Muscle layer of colon (tissue), 2 donors: ENCODE results near the gene AHI1.

ENCODE experiments used
- H3K27ac ChIP-seq: one replicate; pipeline ENCODE4 v1.7.0; 2013; ENCODE audit warnings: low read depth, mild to moderate bottlenecking, low read length, moderate library complexity
- H3K27me3 ChIP-seq, 2 donors: one replicate each; pipeline ENCODE4 v1.7.0; 2013; ENCODE audit warnings: low read length in 2 of 2, mild to moderate bottlenecking in 2 of 2; ENCODE audit not compliant: insufficient read depth in 2 of 2, control insufficient read depth in 1 of 2
- H3K36me3 ChIP-seq: one replicate; pipeline ENCODE4 v1.7.0; 2013; ENCODE audit warnings: mild to moderate bottlenecking, low read length; ENCODE audit not compliant: insufficient read depth
- H3K4me1 ChIP-seq: one replicate; pipeline ENCODE4 v1.7.0; 2013; ENCODE audit warnings: mild to moderate bottlenecking, low read length; ENCODE audit not compliant: insufficient read depth
- H3K4me3 ChIP-seq, 2 donors: one replicate each; pipeline ENCODE4 v1.7.0; 2013; ENCODE audit warnings: low read length in 2 of 2, low read depth in 1 of 2, mild to moderate bottlenecking in 1 of 2, moderate library complexity in 1 of 2
- H3K9ac ChIP-seq: one replicate; pipeline ENCODE4 v1.7.0; 2013; ENCODE audit warnings: low read length
- H3K9me3 ChIP-seq: one replicate; pipeline ENCODE4 v1.7.0; 2013; ENCODE audit warnings: mild to moderate bottlenecking, low read length
- donor health status: abdominal sarcoma.
- donor health status: Adenocarcinoma of cecum.

The AHI1 gene

GRCh38 chr6:135282395-135282794 is 215.1 kb downstream of the AHI1 start:
- Histone ChIP-seq H3K27me3 (no peaks in the 10 kb centered on the region), H3K9ac (no peak overlapping the region), H3K27ac (no peak overlapping the region), H3K9me3 (no peaks in the 10 kb centered on the region), H3K36me3 (no peaks in the 10 kb centered on the region), H3K4me1 (no peaks in the 10 kb centered on the region), H3K4me3 (no peak overlapping the region)

GRCh38 chr6:135281964-135282363 is 215.6 kb downstream of the AHI1 start:
- no peak overlapping the region for H3K9ac ChIP-seq
- H3K27me3 ChIP-seq = no peaks in the 10 kb centered on the region
- no peak overlapping the region for H3K4me3 ChIP-seq
- H3K27ac ChIP-seq = no peak overlapping the region
- no peaks in the 10 kb centered on the region for H3K9me3 ChIP-seq
- no peaks in the 10 kb centered on the region for H3K36me3 ChIP-seq
- H3K4me1 ChIP-seq = no peaks in the 10 kb centered on the region

DNA sequence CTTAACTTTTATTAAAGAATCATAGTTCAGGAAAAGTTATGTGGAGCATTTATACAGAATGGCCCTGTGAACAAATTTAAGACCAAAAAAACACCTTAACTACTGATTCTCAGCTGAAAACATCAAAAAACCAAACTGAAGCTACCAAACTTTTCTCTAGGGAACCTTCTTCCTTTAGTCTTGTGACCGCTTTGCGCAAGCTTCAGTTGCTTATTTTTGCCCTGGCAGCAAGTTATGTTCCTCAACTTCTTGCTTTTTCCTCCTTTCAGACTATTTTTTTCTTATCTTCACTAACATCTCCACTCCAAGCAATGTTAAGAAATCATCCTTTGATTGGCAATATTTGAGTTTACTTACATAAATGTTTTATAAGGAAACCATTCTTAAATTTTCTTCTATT is 216.3 kb downstream of the AHI1 start:
- no peaks in the 10 kb centered on the region for H3K9me3 ChIP-seq
- no peak overlapping the region for H3K27ac ChIP-seq
- H3K27me3 ChIP-seq = no peaks in the 10 kb centered on the region
- no peak overlapping the region for H3K9ac ChIP-seq
- H3K4me3 ChIP-seq = no peak overlapping the region
- H3K36me3 ChIP-seq = no peaks in the 10 kb centered on the region
- no peaks in the 10 kb centered on the region for H3K4me1 ChIP-seq

DNA sequence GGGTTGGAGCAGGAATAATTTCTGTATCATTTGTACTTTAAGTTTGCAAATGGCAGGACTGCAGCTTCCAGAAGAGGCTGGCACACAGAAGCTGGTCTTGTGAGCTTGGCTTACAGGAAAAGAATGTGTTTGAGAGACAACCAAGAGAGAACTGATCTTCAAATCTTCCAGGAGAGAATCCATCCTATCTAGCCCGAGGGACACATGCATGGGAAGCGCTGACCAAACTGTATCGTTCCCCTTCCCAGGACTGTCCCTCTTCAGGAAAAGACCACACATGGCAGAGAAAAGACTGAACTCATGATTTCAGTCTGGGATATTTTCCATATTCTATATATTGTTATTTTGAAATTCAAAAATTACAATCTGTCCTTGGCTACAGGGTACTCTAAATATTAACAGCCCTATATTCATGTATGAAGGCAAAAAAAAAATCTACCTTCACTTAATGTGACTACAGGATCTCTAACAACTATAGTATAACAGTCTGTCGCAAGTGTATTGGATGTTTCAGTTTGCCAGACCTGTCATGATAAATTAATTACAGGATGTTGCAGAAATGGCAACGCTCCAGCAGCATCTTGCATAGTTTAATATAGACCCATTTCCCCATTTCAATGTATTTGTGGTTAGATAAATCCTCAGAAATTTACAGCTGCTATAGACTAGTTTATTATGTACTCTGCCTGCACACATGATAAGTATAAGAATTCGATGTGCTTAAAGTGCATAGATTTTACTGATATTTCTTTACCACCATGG is 217.0 kb downstream of the AHI1 start:
- H3K4me3 ChIP-seq = no peak overlapping the region
- H3K9ac ChIP-seq = no peak overlapping the region
- no peaks in the 10 kb centered on the region for H3K9me3 ChIP-seq
- no peaks in the 10 kb centered on the region for H3K4me1 ChIP-seq
- H3K27ac ChIP-seq = no peak overlapping the region
- H3K36me3 ChIP-seq = no peaks in the 10 kb centered on the region
- H3K27me3 ChIP-seq = no peaks in the 10 kb centered on the region

DNA sequence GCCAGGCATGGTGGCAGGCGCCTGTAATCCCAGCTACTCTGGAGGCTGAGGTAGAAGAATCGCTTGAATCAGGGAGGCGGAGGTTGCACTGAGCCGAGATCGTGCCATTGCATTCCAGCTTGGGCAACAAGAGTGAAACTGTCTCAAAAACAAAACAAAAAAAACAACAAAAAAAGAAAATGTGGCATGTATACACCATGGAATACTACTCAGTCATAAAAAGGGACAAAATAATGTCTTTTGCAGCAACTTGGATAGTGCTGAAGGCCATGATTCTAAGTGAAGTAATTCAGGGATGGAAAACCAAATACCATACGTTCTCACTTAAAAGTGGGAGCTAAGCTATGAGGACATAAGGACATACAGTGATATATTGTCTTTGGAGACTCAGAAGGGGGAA is 220.1 kb downstream of the AHI1 start:
- H3K4me3 ChIP-seq = no peak overlapping the region
- H3K36me3 ChIP-seq = no peaks in the 10 kb centered on the region
- H3K4me1 ChIP-seq = no peaks in the 10 kb centered on the region
- no peaks in the 10 kb centered on the region for H3K9me3 ChIP-seq
- no peaks in the 10 kb centered on the region for H3K27me3 ChIP-seq
- H3K9ac ChIP-seq = no peak overlapping the region
- no peak overlapping the region for H3K27ac ChIP-seq

DNA sequence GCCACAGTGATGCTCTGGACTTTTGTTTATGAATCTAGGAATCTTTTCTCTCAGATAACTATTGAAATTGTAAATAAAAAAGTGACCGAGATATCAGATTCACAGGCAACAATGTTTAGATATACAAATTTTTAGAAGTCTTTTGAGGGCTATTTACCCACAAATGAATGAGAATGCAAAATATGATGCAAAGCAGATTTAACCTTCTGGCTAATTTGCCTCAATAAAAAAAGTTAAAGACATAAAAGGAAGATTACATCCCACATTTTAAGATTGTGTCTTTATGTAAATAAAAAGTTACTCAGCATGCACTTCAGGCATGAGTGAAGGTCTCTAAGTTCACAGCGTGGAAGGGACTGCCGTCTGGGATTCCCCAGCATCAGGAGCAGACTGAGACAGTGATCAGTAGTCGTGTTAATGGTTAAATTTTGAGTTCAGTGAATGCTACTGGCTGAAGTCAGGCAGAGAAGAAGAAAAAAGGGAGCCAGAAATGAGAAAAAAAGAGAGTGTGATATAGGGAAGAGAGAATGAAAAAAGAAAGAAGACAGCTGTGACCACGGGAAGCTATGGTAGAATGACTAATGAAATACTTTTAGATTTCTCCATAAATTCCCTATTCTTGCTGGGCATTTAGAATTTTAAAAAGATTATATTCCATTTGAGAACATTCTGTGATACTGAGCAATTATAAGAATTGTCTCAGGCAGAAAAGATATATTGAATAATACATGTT is 222.8 kb downstream of the AHI1 start:
- Histone ChIP-seq H3K4me1 (no peaks in the 10 kb centered on the region), H3K27me3 (no peaks in the 10 kb centered on the region), H3K27ac (no peak overlapping the region), H3K36me3 (no peaks in the 10 kb centered on the region), H3K4me3 (no peak overlapping the region), H3K9ac (no peak overlapping the region), H3K9me3 (no peaks in the 10 kb centered on the region)

DNA sequence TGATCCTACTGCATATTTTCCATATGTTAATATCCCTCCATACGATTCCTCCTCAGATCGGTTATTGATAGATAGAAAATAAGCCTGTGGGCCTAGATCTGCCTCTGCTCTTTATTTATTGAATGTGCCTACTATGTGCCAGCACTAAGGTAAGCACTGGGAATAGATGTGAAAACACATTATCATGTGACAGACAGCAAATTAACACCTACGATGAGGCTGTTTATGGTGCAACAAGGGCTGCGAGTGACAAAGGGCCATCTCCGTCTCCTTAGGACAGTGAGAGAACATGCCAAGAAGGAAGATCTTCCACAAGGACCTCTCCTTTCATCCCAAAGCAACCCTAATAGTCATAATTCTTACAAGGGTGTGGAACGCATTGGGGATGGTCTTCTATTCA is 225.9 kb downstream of the AHI1 start:
- Histone ChIP-seq H3K36me3 (no peaks in the 10 kb centered on the region), H3K9me3 (no peaks in the 10 kb centered on the region), H3K4me1 (no peaks in the 10 kb centered on the region), H3K9ac (no peak overlapping the region), H3K27me3 (no peaks in the 10 kb centered on the region), H3K27ac (no peak overlapping the region), H3K4me3 (no peak overlapping the region)

DNA sequence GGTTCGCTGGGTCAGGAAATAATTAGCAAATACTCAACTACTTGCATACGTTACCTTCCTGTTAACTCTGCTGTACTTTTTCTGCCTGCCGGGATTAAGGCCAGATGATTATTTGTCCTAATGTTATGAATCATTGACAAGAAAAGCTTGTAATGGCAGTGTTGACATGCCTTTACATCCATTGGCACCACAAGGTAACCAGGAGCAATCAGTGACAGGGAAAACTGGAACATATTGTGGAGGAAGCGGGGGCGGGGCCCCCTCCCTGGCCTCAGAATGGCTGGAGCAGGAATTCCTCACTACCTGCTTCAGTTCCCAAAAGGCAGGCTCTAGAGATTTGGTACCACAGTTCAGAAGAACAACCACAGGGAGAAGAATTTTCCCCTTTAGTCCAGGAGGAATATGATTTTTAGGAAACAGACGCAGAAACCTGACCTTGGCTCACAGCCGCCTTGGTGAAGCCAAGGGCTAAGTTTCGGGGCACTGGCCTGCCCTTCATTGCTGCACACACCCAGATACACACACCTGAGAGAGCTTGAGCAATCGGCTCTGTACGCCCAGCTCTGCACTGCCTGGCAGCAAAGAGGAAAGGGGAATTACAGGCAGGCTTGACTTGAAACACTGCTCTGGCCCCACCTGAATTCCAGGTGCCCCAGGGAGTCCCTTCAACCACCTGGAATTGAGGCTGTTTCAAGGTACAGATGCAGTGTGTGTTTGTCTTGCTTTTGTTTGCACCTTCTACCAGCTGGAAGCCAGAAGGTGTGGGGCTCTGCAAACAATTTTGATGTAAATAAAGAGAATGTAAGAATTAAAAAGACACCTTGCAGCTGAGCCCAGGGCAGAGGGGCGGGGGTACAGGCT is 226.6 kb downstream of the AHI1 start:
- H3K27ac ChIP-seq = no peak overlapping the region
- no peaks in the 10 kb centered on the region for H3K27me3 ChIP-seq
- no peak overlapping the region for H3K9ac ChIP-seq
- H3K9me3 ChIP-seq = no peaks in the 10 kb centered on the region
- H3K4me3 ChIP-seq = no peak overlapping the region
- no peaks in the 10 kb centered on the region for H3K36me3 ChIP-seq
- H3K4me1 ChIP-seq = no peaks in the 10 kb centered on the region

DNA sequence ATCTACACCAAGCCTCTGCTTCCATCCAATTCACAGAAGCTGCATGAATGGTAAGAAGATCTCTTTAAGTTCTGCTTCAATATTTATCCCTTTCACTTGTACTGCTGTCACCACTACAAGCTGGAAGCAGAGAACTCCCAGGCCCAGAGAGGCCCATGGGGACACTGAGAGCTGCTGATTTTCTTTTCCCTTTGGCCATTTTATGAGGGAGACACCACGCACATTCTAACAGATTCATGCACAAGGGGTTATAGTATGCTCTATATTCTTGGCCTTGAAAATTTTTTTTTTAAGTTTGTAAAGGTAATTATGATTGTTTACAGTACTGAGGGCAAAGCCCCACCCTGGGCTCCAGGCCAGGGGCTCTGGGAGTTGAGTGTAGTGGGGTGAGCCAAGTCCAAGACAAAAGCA is 228.1 kb downstream of the AHI1 start:
- H3K4me1 ChIP-seq = no peaks in the 10 kb centered on the region
- H3K27me3 ChIP-seq = no peaks in the 10 kb centered on the region
- H3K36me3 ChIP-seq = no peaks in the 10 kb centered on the region
- H3K4me3 ChIP-seq = no peak overlapping the region
- no peak overlapping the region for H3K27ac ChIP-seq
- no peak overlapping the region for H3K9ac ChIP-seq
- no peaks in the 10 kb centered on the region for H3K9me3 ChIP-seq

DNA sequence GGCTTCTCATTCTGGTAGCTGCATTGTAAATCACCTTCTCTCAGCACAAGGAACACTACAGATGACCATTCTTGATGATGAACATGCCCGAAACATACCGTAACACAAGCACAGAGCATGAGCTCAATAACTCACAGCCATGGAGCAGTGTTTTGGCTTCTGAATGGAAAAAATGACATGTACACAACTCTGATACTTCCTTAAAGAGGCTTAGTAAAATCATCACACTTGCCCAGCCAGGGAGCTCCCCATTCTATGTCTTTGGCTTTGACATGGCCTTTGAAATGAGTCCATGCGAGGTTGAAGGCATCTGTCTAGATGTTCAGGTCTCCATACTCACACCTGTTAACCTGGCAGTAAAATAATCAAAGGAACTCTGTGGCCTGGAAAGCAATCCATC is 228.8 kb downstream of the AHI1 start:
- no peaks in the 10 kb centered on the region for H3K4me1 ChIP-seq
- no peaks in the 10 kb centered on the region for H3K27me3 ChIP-seq
- no peak overlapping the region for H3K27ac ChIP-seq

DNA sequence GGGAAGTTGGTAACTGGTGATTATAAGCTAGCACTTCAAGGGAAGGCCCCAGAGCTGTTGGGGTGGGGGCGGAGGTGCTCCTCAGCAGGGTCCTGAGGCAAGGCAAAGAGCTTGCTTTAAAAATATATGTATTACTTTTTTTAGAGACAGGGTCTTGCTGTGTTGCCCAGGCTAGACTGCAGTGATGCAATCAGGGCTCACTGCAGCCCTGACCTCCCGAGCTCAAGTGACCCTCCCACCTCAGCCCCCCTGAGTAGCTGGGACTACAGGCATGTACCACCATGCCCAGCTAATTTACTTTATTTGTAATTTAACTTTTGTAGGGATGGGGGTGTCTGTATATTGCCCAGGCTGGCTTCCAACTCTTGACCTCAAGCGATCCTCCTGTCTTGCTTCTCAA is 229.3 kb downstream of the AHI1 start:
- H3K9ac ChIP-seq = no peak overlapping the region
- no peaks in the 10 kb centered on the region for H3K36me3 ChIP-seq
- H3K9me3 ChIP-seq = no peaks in the 10 kb centered on the region
- H3K4me3 ChIP-seq = no peak overlapping the region
- H3K27ac ChIP-seq = no peak overlapping the region
- H3K4me1 ChIP-seq = no peaks in the 10 kb centered on the region
- no peaks in the 10 kb centered on the region for H3K27me3 ChIP-seq

More for the DNA sequence above, 228.8 kb downstream of the AHI1 start:
- Histone ChIP-seq H3K9ac (no peak overlapping the region), H3K36me3 (no peaks in the 10 kb centered on the region), H3K9me3 (no peaks in the 10 kb centered on the region), H3K4me3 (no peak overlapping the region)
